ENCODE results near the gene H1-8.

H1-8 gene

GRCh38 chr3:129593595-129594339 lies 50.8 kb downstream of the H1-8 start:
- peak; percentile 25 to 33 for DNase-seq (ENCODE audit: low read depth in 2 of 2)

GRCh38 chr3:129594409-129594808 lies 51.4 kb downstream of the H1-8 start:
- no peak for DNase-seq (ENCODE audit: low read depth in 2 of 2)

- no peak for DNase-seq (ENCODE audit: low read depth in 2 of 2)
Measured at GRCh38 chr3:129594907-129595390, 52.0 kb downstream of the H1-8 start.

GRCh38 chr3:129595544-129596193 lies 52.7 kb downstream of the H1-8 start:
- no peak for DNase-seq (ENCODE audit: low read depth in 2 of 2)

- no peak for DNase-seq (ENCODE audit: low read depth in 2 of 2)
Measured at GRCh38 chr3:129596194-129597086, 53.5 kb downstream of the H1-8 start.

- DNase-seq (ENCODE audit: low read depth in 2 of 2) = no peak
Measured at GRCh38 chr3:129597087-129597999, 54.4 kb downstream of the H1-8 start.

- DNase-seq (ENCODE audit: low read depth in 2 of 2) = no peak
Measured at GRCh38 chr3:129598000-129598381, 55.0 kb downstream of the H1-8 start.

- DNase-seq (ENCODE audit: low read depth in 2 of 2) = no peak
Measured at GRCh38 chr3:129598484-129598883, 55.5 kb downstream of the H1-8 start.

GRCh38 chr3:129599073-129599472 lies 56.1 kb downstream of the H1-8 start:
- DNase-seq (ENCODE audit: low read depth in 2 of 2) = no peak

- DNase-seq (ENCODE audit: low read depth in 2 of 2) = no peak
Measured at GRCh38 chr3:129599607-129600006, 56.6 kb downstream of the H1-8 start.

- DNase-seq (ENCODE audit: low read depth in 2 of 2) = no peak
Measured at GRCh38 chr3:129600348-129600747, 57.4 kb downstream of the H1-8 start.
